ENCODE measurements around the gene CDK5RAP2.
"Not testable (repeated sequence)": the region's sequence is repeated elsewhere in the genome, so short reads cannot be mapped to it uniquely, and the experiment has no call there.

GRCh38 chr9:120461677-120462076, 118.3 kb downstream of the CDK5RAP2 start:
- TF ChIP-seq CTCF (conservative IDR thresholded peaks at IDR 0.05); ZFX (IDR thresholded peaks at IDR 0.05): not testable (repeated sequence)

All from C4-2B (cell line).